K562 (cell line): ENCODE data around the gene PGR. TPM values are rescaled to one million over a fixed set of nuclear protein-coding genes. Genes with fewer than 3 reads are reported as not detected.

Experiments
- ARID1B ChIP-seq: fragments of 450-650 bp; IDR thresholded peaks from 2 replicates; pipeline ENCODE4 v1.6.1; 2016; ENCODE audit warnings: antibody characterized with exemption, mild to moderate bottlenecking, inconsistent platforms
- BDP1 ChIP-seq: IDR thresholded peaks from 3 replicates; pipeline ENCODE4 v1.6.1; 2011; ENCODE audit not compliant: insufficient read length, insufficient read depth
- DACH1 ChIP-seq: fragments of 450-650 bp; IDR thresholded peaks from 2 replicates; pipeline ENCODE4 v1.6.1; 2018; ENCODE audit not compliant: partially characterized antibody
- EWSR1 ChIP-seq: fragments of 450-650 bp; IDR thresholded peaks from 2 replicates; pipeline ENCODE4 v1.6.1; 2018; ENCODE audit warnings: borderline replicate concordance, mild to moderate bottlenecking, low read depth, moderate library complexity; ENCODE audit not compliant: partially characterized antibody
- HNRNPL ChIP-seq: fragments of 200-400 bp; formaldehyde crosslinking; IDR thresholded peaks from 2 replicates; pipeline ENCODE4 v1.6.1; 2017; ENCODE audit warnings: low read depth, mild to moderate bottlenecking, low read length
- JUNB ChIP-seq: fragments of 450-650 bp; formaldehyde crosslinking; conservative IDR thresholded peaks from 2 replicates; pipeline ENCODE4 v1.4.0; 2020; ENCODE audit warnings: mild to moderate bottlenecking
- NCOA6 ChIP-seq: fragments of 450-650 bp; IDR thresholded peaks from 2 replicates; pipeline ENCODE4 v1.6.1; 2017; ENCODE audit warnings: mild to moderate bottlenecking
- NFIC ChIP-seq: fragments of 450-650 bp; IDR thresholded peaks from 2 replicates; pipeline ENCODE4 v1.6.1; 2017; ENCODE audit warnings: mild to moderate bottlenecking, inconsistent platforms
- NRF1 ChIP-seq, 2 experiments: fragments of 450-650 bp; IDR thresholded peaks in 1 of 2; conservative IDR thresholded peaks in 1 of 2; 2 replicates each; pipeline ENCODE4 v1.6.1; 2014; ENCODE audit warnings: mild to moderate bottlenecking in 2 of 2
- PTBP1 ChIP-seq: fragments of 200-400 bp; formaldehyde crosslinking; IDR thresholded peaks from 2 replicates; pipeline ENCODE4 v1.6.1; 2017; ENCODE audit warnings: low read depth, low read length
- SMARCB1 ChIP-seq: IDR thresholded peaks from 2 replicates; pipeline ENCODE4 v1.6.1; 2011; ENCODE audit warnings: improper control_type of control experiment, low read depth; ENCODE audit not compliant: insufficient read length
- YY1 ChIP-seq, 3 experiments: IDR thresholded peaks; 2 replicates each; pipeline ENCODE4 v1.6.1; 2011; ENCODE audit warnings: low read length in 2 of 3, mild to moderate bottlenecking in 2 of 3, moderate library complexity in 2 of 3, borderline replicate concordance in 1 of 3, control low read depth in 1 of 3, low read depth in 1 of 3; ENCODE audit not compliant: insufficient read depth in 3 of 3, insufficient replicate concordance in 2 of 3, control insufficient read depth in 1 of 3, insufficient read length in 1 of 3; ENCODE audit errors: extremely low read depth in 1 of 3
- ZNF507 ChIP-seq: conservative IDR thresholded peaks from 2 replicates; pipeline ENCODE4 v1.6.1; 2017; ENCODE audit warnings: missing genetic modification characterization, missing compliant biosample characterization
- ZNF695 ChIP-seq: fragments of 450-650 bp; formaldehyde crosslinking; IDR thresholded peaks from 2 replicates; pipeline ENCODE4 v1.4.0; 2020; ENCODE audit warnings: mild to moderate bottlenecking, moderate library complexity
- polyA plus RNA-seq, 8 experiments: library from polyadenylated mRNA; depleted of rRNA in 4 of 8; stranded (reverse) in 5 of 8; unstranded in 3 of 8; fragments of >200 nt; fragmentation: Nextera tagmentation in 2 of 8; fragmentation: Illumina TruSeq in 1 of 8; extraction: Ambion mirVana in 2 of 8; extraction: Trizol in 1 of 8; gene quantifications; 2 replicates each; pipeline versions ENCODE4 v1.2.1 to v1.2.3, GENCODE V29; 2011 to 2014; ENCODE audit warnings: inconsistent platforms in 1 of 8, missing spikeins in 1 of 8
- total RNA-seq, 7 experiments: library from RNA; depleted of rRNA in 6 of 7; stranded (reverse); fragments of >200 nt in 6 of 7; fragmentation: Illumina TruSeq in 2 of 7; extraction: Trizol in 2 of 7; gene quantifications; 2 replicates each; pipeline versions ENCODE4 v1.2.1 to v1.2.3, GENCODE V29; 2011 to 2021; ENCODE audit warnings: low replicate concordance in 1 of 7

PGR gene
- total and polyA plus RNA-seq, 9 of the 15 experiments (the other 6 are each of a cell fraction or from before 2014, with no cell fraction given), result 0.43 to 2.4 (median 1.3) TPM

DNA sequence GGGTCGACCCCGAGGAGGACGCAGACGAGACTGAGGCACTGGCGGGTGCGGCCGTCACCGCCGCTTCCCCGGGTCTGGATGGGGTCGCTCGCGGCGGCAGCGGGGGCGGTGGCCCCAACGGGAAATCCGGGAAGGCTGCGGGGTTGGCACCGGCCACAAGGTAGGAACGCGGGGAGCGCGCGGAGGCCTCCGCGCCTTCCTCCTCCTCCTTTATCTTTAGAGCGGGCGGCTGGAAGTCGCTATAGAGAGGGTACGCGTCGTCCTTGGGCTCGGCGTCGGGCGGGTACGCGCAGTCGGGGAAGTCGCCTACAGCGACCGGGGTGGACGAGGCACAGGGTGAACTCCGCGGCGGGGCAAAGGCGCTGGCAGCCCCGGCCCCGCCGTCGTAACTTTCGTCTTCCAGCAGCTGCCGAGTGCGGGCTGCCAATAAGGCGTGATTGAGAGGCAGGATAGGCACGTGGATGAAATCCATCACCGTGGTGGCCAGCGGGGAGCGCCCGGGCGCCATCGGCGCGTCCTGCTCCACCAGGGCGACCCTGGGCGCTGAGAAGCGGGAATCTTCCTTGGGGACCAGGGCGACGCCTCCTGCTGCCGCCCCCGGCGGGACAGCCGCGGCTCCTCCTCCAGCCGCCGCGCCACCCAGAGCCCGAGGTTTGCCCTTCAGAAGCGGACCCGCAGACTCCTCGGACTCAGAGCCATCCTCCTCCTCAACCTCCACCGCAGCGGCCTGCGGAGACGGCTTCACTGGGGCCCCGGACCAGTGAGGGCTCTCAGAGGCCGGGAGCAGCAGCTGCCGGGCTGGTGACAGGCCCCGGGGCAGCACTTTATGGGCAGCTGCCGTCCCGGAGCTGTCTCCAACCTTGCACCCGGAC lies 1.7 kb downstream of the PGR start (continued):
- TF ChIP-seq SMARCB1 (no peak), BDP1 (no peak), YY1 (IDR thresholded peaks at IDR 0.05; ENCODE audit: borderline replicate concordance in 1 of 3, control insufficient read depth in 1 of 3, extremely low read depth in 1 of 3, insufficient read depth in 3 of 3, insufficient read length in 1 of 3, insufficient replicate concordance in 2 of 3, low read depth in 1 of 3, low read length in 2 of 3) (peak in 1 of 3 experiments; percentile 12), DACH1 (no peak), EWSR1 (no peak), ARID1B (no peak), NRF1 (conservative IDR thresholded peaks at IDR 0.05 in 1 of 2, IDR thresholded peaks at IDR 0.05 in 1 of 2) (no peak), JUNB (no peak), ZNF507 (tag) (no peak), PTBP1 (no peak), ZNF695 (CRISPR knock-in tag) (no peak), NCOA6 (peak; percentile 83), HNRNPL (0 out of 2 replicates have a peak, but pooled peaks have one; percentile 16), NFIC (peak; percentile 39)
- TF ChIP-seq, all 486 proteins: peak for 12
